Loucy (cell line): ENCODE results near the gene DPCD.

Experiments
- EZH2phosphoT487 ChIP-seq: fragments of 200-600 bp; IDR thresholded peaks from 2 replicates; pipeline ENCODE4 v1.6.1; 2018; ENCODE audit warnings: antibody characterized with exemption, mild to moderate bottlenecking, moderate library complexity, borderline replicate concordance
- TF ChIP-seq, protein P1 (sequence below): fragments of 200-600 bp; sonication (generic); conservative IDR thresholded peaks from 2 replicates; pipeline ENCODE4 v1.5.1; 2014; ENCODE audit warnings: mild to moderate bottlenecking, antibody characterized with exemption, low read length

DNA sequence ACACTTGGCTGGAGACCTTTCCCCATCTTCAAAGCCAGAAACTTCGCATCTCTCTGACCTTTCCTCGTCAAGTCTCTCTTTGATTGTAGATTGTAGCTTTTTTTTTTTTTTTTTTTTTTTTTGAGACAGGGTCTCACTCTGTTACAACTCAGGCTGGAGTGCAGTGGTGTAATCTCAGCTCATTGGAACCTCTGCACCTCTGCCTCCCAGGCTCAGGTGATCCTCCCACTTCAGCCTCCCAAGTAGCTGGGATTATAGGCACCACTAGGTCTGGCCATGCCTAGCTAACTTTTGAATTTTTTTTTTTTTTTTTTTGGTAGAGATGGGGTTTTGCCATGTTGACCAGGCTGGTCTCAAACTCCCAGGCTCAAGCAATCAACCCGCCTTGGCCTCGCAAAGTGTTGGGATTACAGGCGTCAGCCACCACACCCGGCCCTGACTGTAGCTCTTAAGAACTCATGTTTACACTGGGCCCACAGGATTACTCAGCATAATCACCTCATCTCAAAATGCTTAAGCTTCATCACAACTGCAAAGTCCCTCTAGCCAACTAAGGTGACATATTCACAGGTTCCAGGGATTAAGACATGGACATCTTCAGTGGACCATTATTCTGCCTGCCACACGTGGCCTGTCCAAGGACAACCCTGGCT is 11.8 kb upstream of the DPCD start:
- no peak for TF ChIP-seq EZH2phosphoT487
- TF ChIP-seq, protein P1, sequence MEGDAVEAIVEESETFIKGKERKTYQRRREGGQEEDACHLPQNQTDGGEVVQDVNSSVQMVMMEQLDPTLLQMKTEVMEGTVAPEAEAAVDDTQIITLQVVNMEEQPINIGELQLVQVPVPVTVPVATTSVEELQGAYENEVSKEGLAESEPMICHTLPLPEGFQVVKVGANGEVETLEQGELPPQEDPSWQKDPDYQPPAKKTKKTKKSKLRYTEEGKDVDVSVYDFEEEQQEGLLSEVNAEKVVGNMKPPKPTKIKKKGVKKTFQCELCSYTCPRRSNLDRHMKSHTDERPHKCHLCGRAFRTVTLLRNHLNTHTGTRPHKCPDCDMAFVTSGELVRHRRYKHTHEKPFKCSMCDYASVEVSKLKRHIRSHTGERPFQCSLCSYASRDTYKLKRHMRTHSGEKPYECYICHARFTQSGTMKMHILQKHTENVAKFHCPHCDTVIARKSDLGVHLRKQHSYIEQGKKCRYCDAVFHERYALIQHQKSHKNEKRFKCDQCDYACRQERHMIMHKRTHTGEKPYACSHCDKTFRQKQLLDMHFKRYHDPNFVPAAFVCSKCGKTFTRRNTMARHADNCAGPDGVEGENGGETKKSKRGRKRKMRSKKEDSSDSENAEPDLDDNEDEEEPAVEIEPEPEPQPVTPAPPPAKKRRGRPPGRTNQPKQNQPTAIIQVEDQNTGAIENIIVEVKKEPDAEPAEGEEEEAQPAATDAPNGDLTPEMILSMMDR, result no peak
